ELR (cell line): Measurements from ENCODE around the gene DLG2.
"Not testable (repeated sequence)": the region's sequence is repeated elsewhere in the genome, so short reads cannot be mapped to it uniquely, and the experiment has no call there.

Experiments used
- DNase-seq: peaks from one replicate; pipeline ENCODE4 v3.0.0-alpha.2; 2015; ENCODE audit warnings: low read depth

DLG2 gene

GRCh38 chr11:83639995-83640758 lies 1987.0 kb downstream of the DLG2 start:
- no peak for DNase-seq

GRCh38 chr11:83635166-83635565 lies 1992.0 kb downstream of the DLG2 start:
- no peak for DNase-seq

GRCh38 chr11:83630211-83630610 lies 1996.9 kb downstream of the DLG2 start:
- no peak for DNase-seq

GRCh38 chr11:83629775-83630174 lies 1997.4 kb downstream of the DLG2 start:
- DNase-seq, result no peak

- DNase-seq, result no peak
Observed at GRCh38 chr11:83628622-83629355, 1998.4 kb downstream of the DLG2 start.

- no peak for DNase-seq
Observed at GRCh38 chr11:83625336-83625735, 2001.8 kb downstream of the DLG2 start.

GRCh38 chr11:83617671-83618070 lies 2009.5 kb downstream of the DLG2 start:
- no peak for DNase-seq

GRCh38 chr11:83613767-83614121 lies 2013.4 kb downstream of the DLG2 start:
- DNase-seq, result no peak

GRCh38 chr11:83612891-83613766 lies 2014.0 kb downstream of the DLG2 start:
- DNase-seq, result no peak

GRCh38 chr11:83611600-83611999 lies 2015.5 kb downstream of the DLG2 start:
- DNase-seq, result no peak

GRCh38 chr11:83611031-83611430 lies 2016.1 kb downstream of the DLG2 start:
- no peak for DNase-seq

- no peak for DNase-seq
Observed at GRCh38 chr11:83609191-83609590, 2018.0 kb downstream of the DLG2 start.

- no peak for DNase-seq
Observed at GRCh38 chr11:83608571-83608970, 2018.6 kb downstream of the DLG2 start.

GRCh38 chr11:83601914-83602527 lies 2025.1 kb downstream of the DLG2 start:
- DNase-seq, result no peak

GRCh38 chr11:83601201-83601913 lies 2025.8 kb downstream of the DLG2 start:
- DNase-seq, result no peak

- no peak for DNase-seq
Observed at GRCh38 chr11:83600661-83601060, 2026.5 kb downstream of the DLG2 start.

GRCh38 chr11:83599066-83599465 lies 2028.1 kb downstream of the DLG2 start:
- DNase-seq, result no peak

GRCh38 chr11:83587797-83588196 lies 2039.3 kb downstream of the DLG2 start:
- not testable (repeated sequence) for DNase-seq

GRCh38 chr11:83583757-83584366 lies 2043.3 kb downstream of the DLG2 start:
- DNase-seq, result peak; percentile 58

- peak; percentile 12 for DNase-seq
Observed at GRCh38 chr11:83574519-83574918, 2052.6 kb downstream of the DLG2 start.
